ENCODE results near the gene GNAL. TPM values are rescaled to one million over a fixed set of nuclear protein-coding genes. Genes with fewer than 3 reads are reported as not detected.

GNAL gene
- total RNA-seq, 2 donors from 2014 or later: 4.2 to 14.3 TPM

GRCh38 chr18:11775436-11776174 is 86.5 kb downstream of the GNAL start:
- WGBS: 86% methylated on average over 16 of the region's 16 CpGs
- intact Hi-C loops (cut with DNase I): no loop called here

DNA sequence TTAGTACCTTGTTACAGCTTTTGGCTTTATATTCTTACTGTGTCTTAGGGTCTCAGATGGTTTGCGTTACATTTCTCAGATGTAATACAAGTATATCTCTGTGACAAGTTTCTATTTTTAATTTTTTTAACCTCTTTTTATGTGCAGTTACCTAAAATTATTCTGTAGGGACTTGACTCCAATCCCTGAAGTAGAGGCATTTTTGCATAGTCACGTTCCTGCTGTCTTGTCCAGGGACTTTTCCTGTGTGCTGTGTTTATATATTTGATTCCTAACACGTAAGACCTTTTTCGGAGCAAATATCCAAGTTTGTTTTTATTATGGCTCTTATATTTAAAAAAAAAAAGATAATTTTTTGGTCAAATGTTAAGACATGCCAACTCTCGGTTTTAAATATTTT is 91.0 kb downstream of the GNAL start:
- no peaks in the 10 kb centered on the region for H3K36me3 ChIP-seq
- TF ChIP-seq, protein P1, sequence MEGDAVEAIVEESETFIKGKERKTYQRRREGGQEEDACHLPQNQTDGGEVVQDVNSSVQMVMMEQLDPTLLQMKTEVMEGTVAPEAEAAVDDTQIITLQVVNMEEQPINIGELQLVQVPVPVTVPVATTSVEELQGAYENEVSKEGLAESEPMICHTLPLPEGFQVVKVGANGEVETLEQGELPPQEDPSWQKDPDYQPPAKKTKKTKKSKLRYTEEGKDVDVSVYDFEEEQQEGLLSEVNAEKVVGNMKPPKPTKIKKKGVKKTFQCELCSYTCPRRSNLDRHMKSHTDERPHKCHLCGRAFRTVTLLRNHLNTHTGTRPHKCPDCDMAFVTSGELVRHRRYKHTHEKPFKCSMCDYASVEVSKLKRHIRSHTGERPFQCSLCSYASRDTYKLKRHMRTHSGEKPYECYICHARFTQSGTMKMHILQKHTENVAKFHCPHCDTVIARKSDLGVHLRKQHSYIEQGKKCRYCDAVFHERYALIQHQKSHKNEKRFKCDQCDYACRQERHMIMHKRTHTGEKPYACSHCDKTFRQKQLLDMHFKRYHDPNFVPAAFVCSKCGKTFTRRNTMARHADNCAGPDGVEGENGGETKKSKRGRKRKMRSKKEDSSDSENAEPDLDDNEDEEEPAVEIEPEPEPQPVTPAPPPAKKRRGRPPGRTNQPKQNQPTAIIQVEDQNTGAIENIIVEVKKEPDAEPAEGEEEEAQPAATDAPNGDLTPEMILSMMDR (IDR thresholded peaks at IDR 0.05): no peak
- TF ChIP-seq POLR2AphosphoS5 (IDR thresholded peaks at IDR 0.05) (no peak), POLR2A (IDR thresholded peaks at IDR 0.05) (no peak)
- intact Hi-C loops (cut with DNase I): loop anchor here (5.0 kb wide), 1 partner anchor 72 kb away; the partner anchor contains the start of gene CHMP1B
- no peaks in the 10 kb centered on the region for H3K27me3 ChIP-seq (replicated peaks; ENCODE audit: insufficient read depth)
- no peaks in the 10 kb centered on the region for H3K4me1 ChIP-seq (replicated peaks)
- H3K27ac ChIP-seq: no peak overlapping the region
- WGBS: 60% methylated on average over 5 of the region's 5 CpGs
- no peaks in the 10 kb centered on the region for H3K9me3 ChIP-seq
- no peak overlapping the region for H3K4me3 ChIP-seq
- DNase-seq (ENCODE audit: low spot score): no peak

More at GRCh38 chr18:11775436-11776174, 86.5 kb downstream of the GNAL start:
- Histone ChIP-seq H3K36me3 (no peaks in the 10 kb centered on the region), H3K4me1 (replicated peaks) (no peaks in the 10 kb centered on the region), H3K9me3 (no peaks in the 10 kb centered on the region), H3K4me3 (no peak overlapping the region), H3K27me3 (replicated peaks; ENCODE audit: insufficient read depth) (no peaks in the 10 kb centered on the region), H3K27ac (no peak overlapping the region)
- no peak for TF ChIP-seq POLR2AphosphoS5 (IDR thresholded peaks at IDR 0.05)
- TF ChIP-seq POLR2A (IDR thresholded peaks at IDR 0.05): no peak
- TF ChIP-seq, protein P1 (IDR thresholded peaks at IDR 0.05): no peak
- DNase-seq (ENCODE audit: low spot score): no peak

DNA sequence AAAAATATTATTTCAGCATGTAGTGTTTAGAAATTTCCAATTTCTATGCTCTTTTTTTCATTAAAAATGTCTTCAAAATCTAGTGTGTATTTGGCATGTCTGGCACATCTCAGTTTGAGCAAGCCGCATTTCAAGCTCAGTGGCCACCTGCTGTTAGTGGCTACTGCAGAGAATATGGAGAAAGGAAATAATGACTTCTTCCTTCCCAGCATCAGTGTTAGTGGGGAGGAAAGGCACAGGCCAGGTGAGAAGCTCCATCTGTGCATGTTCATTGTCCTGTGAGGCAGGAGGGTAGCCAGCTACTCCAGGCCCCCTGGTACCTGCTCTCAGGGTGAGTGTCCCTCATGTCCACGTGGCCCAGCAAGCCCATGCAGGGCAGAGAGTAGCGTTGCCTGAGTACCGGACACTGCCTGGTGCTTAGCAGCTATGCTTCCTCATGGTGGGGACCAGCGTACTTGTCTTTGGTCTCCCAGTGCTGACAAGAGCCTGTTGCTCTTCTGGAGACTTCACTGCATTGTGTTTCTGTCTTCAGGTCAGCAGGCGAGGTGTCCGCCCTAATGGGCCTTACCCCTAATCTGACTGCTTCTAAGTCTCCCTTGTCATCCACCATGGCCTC is 94.8 kb downstream of the GNAL start:
- WGBS: 91% methylated on average over 7 of the region's 7 CpGs
- Histone ChIP-seq H3K27me3 (replicated peaks; ENCODE audit: insufficient read depth) (no peaks in the 10 kb centered on the region), H3K4me3 (no peak overlapping the region), H3K4me1 (replicated peaks) (no peaks in the 10 kb centered on the region), H3K27ac (no peak overlapping the region), H3K9me3 (no peaks in the 10 kb centered on the region), H3K36me3 (no peaks in the 10 kb centered on the region)
- DNase-seq (ENCODE audit: low spot score): no peak
- TF ChIP-seq POLR2A (IDR thresholded peaks at IDR 0.05): no peak
- TF ChIP-seq POLR2AphosphoS5 (IDR thresholded peaks at IDR 0.05): no peak
- TF ChIP-seq, protein P1 (IDR thresholded peaks at IDR 0.05): no peak
- intact Hi-C loops (cut with DNase I): loop anchor here (5.0 kb wide), 1 partner anchor 68 kb away; the partner anchor contains the start of gene CHMP1B

DNA sequence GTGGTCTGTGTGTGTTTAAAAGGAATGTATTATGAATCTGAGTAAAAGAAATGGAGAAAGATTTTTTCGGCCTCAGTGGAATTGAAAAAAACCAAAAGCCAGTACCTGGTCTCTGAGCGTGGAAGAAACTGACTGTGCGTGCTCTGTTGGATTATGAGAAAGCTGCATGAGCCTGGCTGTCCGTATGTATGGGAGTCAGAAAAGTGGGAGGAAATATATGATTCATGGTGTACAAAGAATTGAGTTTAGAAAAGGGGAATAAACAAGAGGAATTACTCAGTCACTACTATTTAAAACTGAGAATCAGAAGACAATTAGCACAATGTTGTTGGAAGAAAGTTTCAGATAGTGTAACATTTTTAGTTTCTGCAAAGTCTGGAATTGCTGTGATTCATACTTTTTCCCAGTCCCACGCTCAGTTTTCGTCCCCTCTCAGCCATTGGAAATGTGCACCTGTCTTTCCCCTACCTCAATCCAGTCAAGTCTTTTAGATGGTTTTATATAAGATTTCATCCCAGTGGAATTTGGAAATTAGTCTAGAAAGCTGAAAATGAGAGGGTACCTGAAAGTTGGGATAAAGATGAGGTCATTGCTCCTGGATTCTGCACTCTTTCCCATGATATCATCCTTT is 95.7 kb downstream of the GNAL start:
- Histone ChIP-seq H3K9me3 (no peaks in the 10 kb centered on the region), H3K27me3 (replicated peaks; ENCODE audit: insufficient read depth) (no peaks in the 10 kb centered on the region), H3K4me1 (replicated peaks) (no peaks in the 10 kb centered on the region), H3K4me3 (no peak overlapping the region), H3K36me3 (no peaks in the 10 kb centered on the region), H3K27ac (no peak overlapping the region)
- intact Hi-C loops (cut with DNase I): loop anchor here (5.0 kb wide), 1 partner anchor 68 kb away; the partner anchor contains the start of gene CHMP1B
- WGBS: 95% methylated on average over 6 of the region's 6 CpGs
- TF ChIP-seq POLR2AphosphoS5 (IDR thresholded peaks at IDR 0.05) (no peak), POLR2A (IDR thresholded peaks at IDR 0.05) (no peak)
- TF ChIP-seq, protein P1 (IDR thresholded peaks at IDR 0.05): no peak
- DNase-seq (ENCODE audit: low spot score): no peak
